IMR-90 (cell line): Measurements from ENCODE around the gene HMHB1. TPM values are rescaled to one million over a fixed set of nuclear protein-coding genes. Genes with fewer than 3 reads are reported as not detected.

Experiments
- ATAC-seq: fragments of 200-7000 bp; cut with Tn5 transposase; 2 replicates; pipeline ENCODE4 v1.9.1; 2020; ENCODE audit warnings: low read depth, mild to moderate bottlenecking, moderate library complexity
- BruUV-seq: library from RNA; stranded (reverse); fragments of 400-500 nt; replicated peaks from 2 replicates; lab custom pipeline; 2021; lab: Mats Ljungman, UMichigan
- CTCF ChIA-PET: fragments of 300-600 bp; formaldehyde crosslinking; extraction: SDS; loops from one replicate; lab custom pipeline; 2021; ENCODE audit warnings: antibody characterized with exemption; lab: Yijun Ruan, JAX
- POLR2A ChIA-PET: fragments of 300-600 bp; sonication (Branson Sonifier 250); formaldehyde crosslinking; loops from one replicate; lab custom pipeline; 2022; ENCODE audit warnings: antibody characterized with exemption; ENCODE audit not compliant: unreplicated experiment; lab: Charles Lee
- DNase-seq: peaks from one replicate; pipeline ENCODE4 v3.0.0; 2013
- H2AFZ ChIP-seq: replicated peaks from 2 replicates; pipeline ENCODE3; 2013; ENCODE audit warnings: low read length, mild to moderate bottlenecking; ENCODE audit not compliant: poor library complexity
- H2AK5ac ChIP-seq: 2 replicates; pipeline ENCODE4 v1.6.1; 2013; ENCODE audit warnings: low read depth, low read length, inconsistent platforms
- H2AK9ac ChIP-seq: replicated peaks from 2 replicates; pipeline ENCODE3; 2013; ENCODE audit warnings: mild to moderate bottlenecking, low read depth, low read length, moderate library complexity; ENCODE audit not compliant: poor library complexity
- H2BK120ac ChIP-seq: 2 replicates; pipeline ENCODE4 v1.6.1; 2013; ENCODE audit warnings: low read depth, low read length, inconsistent platforms
- H2BK15ac ChIP-seq: 3 replicates; pipeline ENCODE4 v1.6.1; 2013; ENCODE audit warnings: low read depth, low read length, inconsistent platforms
- H2BK20ac ChIP-seq: 2 replicates; pipeline ENCODE4 v1.6.1; 2013; ENCODE audit warnings: low read depth, mild to moderate bottlenecking, inconsistent platforms, low read length, moderate library complexity
- H2BK5ac ChIP-seq: 2 replicates; pipeline ENCODE4 v1.6.1; 2013; ENCODE audit warnings: mild to moderate bottlenecking, low read depth, low read length, inconsistent platforms; ENCODE audit not compliant: poor library complexity, severe bottlenecking
- H3K14ac ChIP-seq: replicated peaks from 2 replicates; pipeline ENCODE4 v1.6.1; 2013; ENCODE audit warnings: low read depth, low read length, inconsistent platforms
- H3K18ac ChIP-seq: 2 replicates; pipeline ENCODE4 v1.6.1; 2013; ENCODE audit warnings: low read depth, low read length, control low read depth
- H3K23ac ChIP-seq: 2 replicates; pipeline ENCODE4 v1.6.1; 2013; ENCODE audit warnings: low read depth, low read length, inconsistent platforms
- H3K27ac ChIP-seq: 2 replicates; pipeline ENCODE4 v1.5.1; 2013; ENCODE audit warnings: mild to moderate bottlenecking, control low read depth, low read length; ENCODE audit not compliant: insufficient read depth
- H3K27me3 ChIP-seq: 2 replicates; pipeline ENCODE4 v1.6.1; 2013; ENCODE audit warnings: low read length; ENCODE audit not compliant: control insufficient read depth, insufficient read depth
- H3K36me3 ChIP-seq: 2 replicates; pipeline ENCODE4 v1.6.1; 2013; ENCODE audit warnings: low read length, mixed read lengths; ENCODE audit not compliant: control insufficient read depth, insufficient read depth
- H3K4ac ChIP-seq: 2 replicates; pipeline ENCODE4 v1.6.1; 2013; ENCODE audit warnings: low read depth, low read length, inconsistent platforms
- H3K4me1 ChIP-seq: 2 replicates; pipeline ENCODE4 v1.6.1; 2013; ENCODE audit warnings: low read length, mixed read lengths; ENCODE audit not compliant: control insufficient read depth, insufficient read depth
- H3K4me2 ChIP-seq: 2 replicates; pipeline ENCODE4 v1.6.1; 2013; ENCODE audit warnings: low read depth, mild to moderate bottlenecking, control low read depth, low read length, moderate library complexity
- H3K4me3 ChIP-seq: 2 replicates; pipeline ENCODE4 v1.5.1; 2013; ENCODE audit warnings: low read depth, mild to moderate bottlenecking, control low read depth, low read length, moderate library complexity; ENCODE audit not compliant: insufficient read depth
- H3K56ac ChIP-seq: 2 replicates; pipeline ENCODE4 v1.6.1; 2013; ENCODE audit warnings: low read length, inconsistent platforms; ENCODE audit not compliant: insufficient read depth; ENCODE audit errors: extremely low read depth
- H3K79me1 ChIP-seq, 2 experiments: 2 replicates each; pipeline ENCODE4 v1.6.1; 2013; ENCODE audit warnings: low read length in 2 of 2, inconsistent platforms in 1 of 2, low read depth in 1 of 2
- H3K9ac ChIP-seq: 2 replicates; pipeline ENCODE4 v1.6.1; 2013; ENCODE audit warnings: low read depth, low read length, control low read depth
- H3K9me1 ChIP-seq: 2 replicates; pipeline ENCODE4 v1.6.1; 2013; ENCODE audit warnings: low read length, inconsistent platforms; ENCODE audit not compliant: insufficient read depth
- H3K9me3 ChIP-seq: 2 replicates; pipeline ENCODE4 v1.6.1; 2013; ENCODE audit warnings: low read length; ENCODE audit not compliant: control insufficient read depth, insufficient read depth
- H4K20me1 ChIP-seq: 2 replicates; pipeline ENCODE4 v1.6.1; 2013; ENCODE audit warnings: low read length, inconsistent platforms; ENCODE audit not compliant: insufficient read depth
- H4K5ac ChIP-seq: 2 replicates; pipeline ENCODE4 v1.6.1; 2013; ENCODE audit warnings: mild to moderate bottlenecking, low read depth, low read length, control low read depth
- H4K8ac ChIP-seq, 2 experiments: 2 replicates each; pipeline ENCODE4 v1.6.1; 2013; ENCODE audit warnings: low read depth in 2 of 2, low read length in 2 of 2, control low read depth in 1 of 2, inconsistent platforms in 1 of 2
- H4K91ac ChIP-seq: 2 replicates; pipeline ENCODE4 v1.6.1; 2013; ENCODE audit warnings: low read depth, low read length, inconsistent platforms; ENCODE audit not compliant: insufficient read depth
- FOS ChIP-seq: fragments of 150-350 bp; IDR thresholded peaks from 2 replicates; pipeline ENCODE4 v1.6.1; 2016; ENCODE audit warnings: low read depth, low read length
- MAZ ChIP-seq: IDR thresholded peaks from 2 replicates; pipeline ENCODE4 v1.6.1; 2012; ENCODE audit warnings: low read depth, mild to moderate bottlenecking, low read length, improper control_type of control experiment, moderate library complexity, borderline replicate concordance
- WGBS, 2 experiments: methylation state at CpG; one replicate each; pipeline versions ENCODE4 v1.1.5 to v1.1.7; 2013; ENCODE audit warnings: missing lambda C conversion rate in 2 of 2; ENCODE audit not compliant: insufficient read length in 1 of 2; ENCODE audit errors: extremely low coverage in 2 of 2; 5-methylcytosine and 5-hydroxymethylcytosine counted together
- dilution Hi-C: fragments of 300-500 bp; cut with HindIII; formaldehyde crosslinking; loops from one replicate; pipeline ENCODE4 v1.14.3; 2018; ENCODE audit warnings: low sequenced_read_pairs; ENCODE audit not compliant: unreplicated experiment
- in situ Hi-C: fragments of 300-500 bp; cut with MboI; formaldehyde crosslinking; loops from 3 replicates; pipeline ENCODE4 v1.14.3; 2019; ENCODE audit warnings: low sequenced_read_pairs, inconsistent platforms, mixed read lengths
- intact Hi-C: fragments of 100-400 bp; cut with micrococcal nuclease; formaldehyde crosslinking; loops from 2 replicates; pipeline ENCODE4 v1.10.0; 2022
- polyA plus RNA-seq, 3 experiments: library from polyadenylated mRNA; depleted of rRNA; stranded (reverse); fragments of >200 nt; gene quantifications; 2 replicates each; pipeline ENCODE4 v1.2.3, GENCODE V29; 2012; ENCODE audit warnings: low replicate concordance in 1 of 3
- total RNA-seq: library from RNA; depleted of rRNA; stranded (reverse); fragments of >200 nt; gene quantifications from 2 replicates; pipeline ENCODE4 v1.2.3, GENCODE V29; 2012

The HMHB1 gene
- total and polyA plus RNA-seq, 2 of the 4 experiments (the other 2 are of a cell fraction): not detected

- in situ Hi-C loops (no loop called here), intact Hi-C loops (no loop called here), dilution Hi-C loops (no loop called here)
- Histone ChIP-seq H4K8ac (no peak overlapping the region), H3K4me1 (no peaks in the 10 kb centered on the region; the same call in 1 of the 2 replicates), H3K4ac (peak overlapping the region; percentile 13; the same call in 1 of the 2 replicates), H2AK9ac (no peak overlapping the region), H3K9me1 (peaks cover 3% of the 10 kb centered on the region; the same call in 1 of the 2 replicates), H2BK20ac (no peak overlapping the region), H2BK5ac (no peak overlapping the region), H3K9ac (no peak overlapping the region), H3K4me2 (no peak overlapping the region), H3K27ac (no peak overlapping the region), H3K23ac (no peak overlapping the region), H3K36me3 (no peaks in the 10 kb centered on the region), H3K18ac (no peak overlapping the region), H2BK15ac (0 out of 3 replicates have a peak overlapping the region, but pooled peaks have one; percentile 25), H4K5ac (no peak overlapping the region), H2AK5ac (no peak overlapping the region), H3K79me1 (no peaks in the 10 kb centered on the region), H2BK120ac (peak overlapping the region; percentile 18; the same call in 1 of the 2 replicates), H3K56ac (no peak overlapping the region), H2AFZ (no peak overlapping the region), H3K14ac (peak overlapping the region; percentile 45; the same call in 1 of the 2 replicates), H3K9me3 (no peaks in the 10 kb centered on the region), H4K91ac (no peak overlapping the region), H4K20me1 (no peaks in the 10 kb centered on the region), H3K27me3 (no peaks in the 10 kb centered on the region), H3K4me3 (no peak overlapping the region)
- DNase-seq (peak; percentile 31), ATAC-seq (no peak)
- 100% methylated on average over 1 of the region's 2 CpGs; no CpG with 5 or more reads in 1 of the 2 experiments for WGBS, 2 experiments
- BruUV-seq: no TSS peak
- ChIA-PET POLR2A (no interaction called here), CTCF (no interaction called here)
- TF ChIP-seq FOS (0 out of 2 replicates have a peak, but pooled peaks have one; percentile 6), MAZ (no peak)
Measured at GRCh38 chr5:143842920-143843319, 31.0 kb downstream of the HMHB1 start.
